GM04504 (cell line): Measurements from ENCODE around the gene MRPL10.

Experiments used
- DNase-seq: peaks from one replicate; pipeline ENCODE4 v3.0.0-alpha.2; 2012; ENCODE audit warnings: low read depth

The MRPL10 gene

DNA sequence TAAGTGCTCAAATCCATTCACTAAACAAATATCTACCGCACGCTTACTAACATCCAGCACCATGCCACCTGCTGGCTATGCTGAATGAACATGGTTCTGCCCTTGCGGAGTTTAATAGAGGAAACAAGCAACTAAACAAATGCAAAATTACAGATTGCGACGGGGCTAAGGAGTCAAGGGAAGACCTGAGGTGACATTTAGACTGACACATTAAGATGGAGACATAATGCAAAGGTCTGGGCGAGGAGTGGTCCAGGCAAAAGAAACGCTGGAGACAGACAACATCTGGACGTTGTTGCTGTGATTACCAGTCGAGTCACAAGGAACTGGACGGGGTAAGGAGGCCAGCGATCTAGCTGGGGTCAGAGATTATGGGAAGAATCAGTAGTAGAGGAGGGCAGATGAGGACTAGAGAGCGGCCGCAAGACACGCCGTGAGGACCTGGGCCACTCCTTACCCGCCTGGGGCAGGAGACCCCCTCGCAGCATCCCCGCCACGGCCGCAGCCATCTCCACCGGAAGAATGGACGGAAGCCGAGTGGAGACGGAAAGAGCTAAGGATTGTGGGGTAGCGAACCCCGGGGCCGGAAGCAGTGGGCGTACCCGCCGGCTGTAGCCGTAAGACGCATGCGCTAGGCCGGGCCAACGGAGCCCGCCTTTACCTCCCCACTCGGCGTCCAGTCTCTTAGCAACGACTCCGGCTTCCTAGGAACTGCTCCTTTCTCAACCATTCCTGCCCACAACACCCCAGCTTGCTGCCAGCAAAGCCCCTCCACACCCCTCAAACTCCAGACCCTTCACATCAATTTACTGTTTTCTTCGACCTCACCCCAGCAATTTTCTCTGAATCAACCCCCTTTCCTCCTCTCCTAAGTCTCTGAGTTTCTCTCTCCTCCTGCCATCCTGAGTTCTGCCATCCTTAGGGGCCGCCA, at the start of gene MRPL10, which contains the start of gene LRRC46:
Gene MRPL10 (minus strand): TSS at position 539 of the 931 bp plus-strand sequence. CDS start 30 bp downstream, at position 509.
Gene LRRC46 (plus strand): TSS at position 668 of the 931 bp plus-strand sequence. CDS start 320 bp downstream, outside the sequence.
- DNase-seq, result peak; percentile 83

DNA sequence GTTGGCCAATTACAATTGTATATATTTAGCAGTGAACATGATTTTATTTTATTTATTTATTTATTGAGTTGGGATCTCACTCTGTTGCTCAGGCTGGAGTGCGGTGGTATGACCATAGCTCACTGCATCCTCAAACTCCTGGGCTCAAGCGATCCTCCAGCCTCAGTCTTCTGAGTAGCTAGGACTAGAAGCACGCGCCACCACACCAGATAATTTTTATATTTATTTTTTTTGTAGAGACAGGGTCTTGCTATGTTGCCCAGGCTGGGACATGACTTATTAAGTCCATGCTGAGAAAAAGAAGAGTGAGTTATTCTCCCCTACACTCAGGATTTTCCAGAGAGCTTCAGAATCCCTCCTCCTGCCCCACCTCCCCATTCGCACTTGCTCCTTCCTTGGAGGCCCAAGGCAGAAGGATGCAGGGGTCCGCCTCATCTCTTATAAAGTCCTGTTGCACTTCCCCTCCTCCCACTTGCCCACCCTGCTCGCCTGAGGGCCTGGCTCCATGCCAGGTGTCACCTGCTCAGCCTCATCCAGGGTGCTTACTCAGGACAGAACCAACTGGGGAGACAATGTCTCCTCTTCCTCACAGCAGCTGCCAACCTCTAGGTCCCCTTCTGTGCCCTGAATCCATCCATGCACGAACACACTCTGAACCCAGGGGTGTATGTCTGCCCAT, 48.6 kb upstream of the MRPL10 start:
- DNase-seq, result no peak

DNA sequence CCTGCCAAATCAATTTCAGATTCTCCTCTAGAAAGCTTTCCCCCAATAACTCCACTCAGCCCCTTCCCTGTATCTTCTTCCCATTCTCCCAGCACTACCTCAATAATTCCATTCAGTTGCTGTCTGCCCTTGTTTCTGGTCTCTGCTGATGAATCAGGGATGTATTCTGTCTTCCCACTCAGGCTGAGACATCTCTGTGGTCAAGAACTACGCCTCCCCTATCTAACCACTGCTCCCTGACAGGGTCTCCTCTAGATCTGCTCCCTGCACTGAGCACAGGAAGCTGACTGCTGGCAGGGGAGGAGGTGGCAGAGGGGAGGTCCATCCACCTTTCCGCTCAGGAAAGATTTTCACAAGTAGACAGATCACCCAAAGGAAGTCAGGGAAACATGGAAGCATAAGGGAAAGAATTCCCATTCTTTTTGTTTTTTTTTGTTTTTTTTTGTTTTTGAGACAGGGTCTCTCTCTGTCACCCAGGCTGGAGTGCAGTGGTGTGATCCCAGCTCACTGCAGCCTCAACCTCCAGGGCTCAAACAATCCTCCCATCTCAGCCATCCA, 47.8 kb upstream of the MRPL10 start:
- DNase-seq, result no peak

- no peak for DNase-seq
Measured at GRCh38 chr17:47878203-47879027, 47.1 kb upstream of the MRPL10 start.

- DNase-seq, result no peak
Measured at GRCh38 chr17:47877368-47878034, 46.2 kb upstream of the MRPL10 start.

- no peak for DNase-seq
Measured at GRCh38 chr17:47875011-47875985, 44.0 kb upstream of the MRPL10 start.

DNA sequence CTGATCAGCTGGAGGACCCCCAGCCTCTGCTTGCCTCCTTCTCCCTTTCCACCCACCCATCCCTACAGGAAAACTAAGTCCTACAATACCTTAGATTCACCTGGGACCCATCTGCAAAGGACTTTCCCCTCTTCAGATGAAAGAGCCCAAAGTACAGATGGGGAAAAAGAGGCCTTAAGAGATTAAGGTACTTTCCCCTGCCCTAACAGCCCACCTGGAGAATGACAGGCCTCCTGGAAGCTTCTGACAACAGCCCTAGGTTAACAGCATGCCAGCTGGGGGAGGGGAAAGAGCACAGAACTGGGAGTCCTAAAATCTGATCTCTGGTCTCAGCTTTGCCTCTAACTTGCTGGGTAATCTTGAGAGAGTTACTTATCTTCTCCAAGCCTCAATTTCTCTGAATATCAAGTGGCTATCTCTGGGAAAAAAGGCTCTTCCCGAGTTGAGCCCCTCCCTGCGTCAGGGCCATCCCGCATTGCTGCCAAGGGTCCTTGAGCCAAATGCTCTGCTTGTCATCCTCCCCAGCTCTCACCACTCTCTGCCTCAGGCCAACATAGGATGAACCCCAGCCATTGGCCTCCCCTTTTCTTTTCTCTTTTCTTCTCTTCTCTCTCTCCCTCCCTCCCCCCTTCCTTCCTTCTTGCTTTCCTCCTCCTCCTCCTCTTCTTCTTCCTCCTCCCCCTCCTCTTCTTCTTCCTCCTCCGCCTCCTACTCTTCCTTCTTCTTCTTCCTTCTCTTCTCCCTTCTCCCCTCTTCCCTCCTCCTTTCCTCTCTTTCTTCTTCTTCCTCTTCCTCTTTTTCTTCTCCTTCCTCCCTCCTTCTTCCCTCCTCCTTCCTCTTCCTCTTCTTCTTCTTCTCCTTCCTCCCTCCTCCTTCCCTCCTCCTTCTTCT, 42.1 kb upstream of the MRPL10 start:
- no peak for DNase-seq

- no peak for DNase-seq
Measured at GRCh38 chr17:47872651-47873161, 41.4 kb upstream of the MRPL10 start.

DNA sequence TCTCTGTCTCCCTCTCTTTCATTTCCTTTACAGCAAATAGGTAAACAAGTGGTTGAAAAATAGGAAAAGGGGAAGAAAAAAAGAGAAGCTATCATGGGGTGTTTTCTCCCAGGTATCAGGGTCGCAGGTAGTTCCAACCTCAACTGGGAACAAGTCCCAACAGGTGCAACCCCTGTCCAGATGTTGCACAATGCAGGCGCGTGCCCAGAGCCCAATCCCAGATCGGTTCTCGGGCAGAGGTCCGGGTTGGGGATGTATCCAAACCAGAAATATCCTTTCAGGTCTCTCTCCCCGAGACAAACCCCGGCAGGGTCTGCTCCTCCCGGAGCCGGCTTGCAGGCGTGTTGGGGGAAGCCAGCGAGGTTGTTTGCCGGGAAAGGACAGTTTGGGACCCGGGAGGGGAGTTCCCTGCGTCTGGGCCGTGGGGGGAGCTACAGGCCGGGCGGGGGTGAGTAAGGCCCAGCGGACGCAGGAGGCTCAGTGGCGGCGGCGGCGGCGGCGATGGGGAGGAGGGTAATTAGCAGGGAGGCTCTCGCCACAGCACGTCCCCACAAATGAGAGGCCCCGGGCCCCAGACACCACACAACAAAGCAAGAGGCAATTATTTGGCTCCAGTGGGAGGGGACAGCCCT, 40.8 kb upstream of the MRPL10 start:
- DNase-seq, result no peak

DNA sequence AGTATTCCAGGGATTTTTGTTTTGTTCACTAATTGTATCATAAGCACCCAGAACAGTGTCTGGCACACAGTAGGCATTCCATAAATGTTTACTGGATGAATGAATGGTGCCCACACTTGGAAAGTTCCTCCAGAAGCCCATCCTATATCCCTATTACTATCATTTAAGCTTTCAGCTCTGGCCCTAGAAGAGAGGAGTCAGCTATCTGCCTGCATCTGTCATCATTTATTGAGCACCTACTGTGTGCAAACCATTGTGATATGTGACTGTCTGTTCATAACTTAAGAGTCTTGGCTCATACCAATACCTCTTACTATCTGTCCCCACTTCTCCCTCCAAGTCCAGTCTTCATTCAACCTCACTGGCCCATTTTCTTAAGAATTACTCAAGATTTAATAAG, 39.7 kb upstream of the MRPL10 start:
- no peak for DNase-seq

DNA sequence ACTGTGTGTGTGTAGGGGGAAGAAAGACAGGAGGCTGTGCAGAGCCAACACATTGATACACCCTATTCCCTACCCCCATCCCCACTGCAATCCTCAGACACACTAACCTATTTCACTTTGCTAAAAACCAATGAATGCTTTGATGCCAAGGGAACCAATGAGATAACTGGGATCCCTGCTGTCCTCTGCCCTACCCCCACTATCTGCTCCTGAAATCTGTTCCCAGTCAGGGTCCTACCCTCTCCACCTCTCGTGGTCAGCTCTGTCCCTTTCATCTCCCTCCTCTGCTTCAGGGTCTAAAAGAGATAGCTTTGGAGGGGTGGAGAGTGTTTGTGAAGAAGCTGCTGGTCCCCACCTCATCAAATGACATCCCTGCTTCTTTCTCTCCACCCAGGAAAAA, 38.7 kb upstream of the MRPL10 start:
- no peak for DNase-seq

DNA sequence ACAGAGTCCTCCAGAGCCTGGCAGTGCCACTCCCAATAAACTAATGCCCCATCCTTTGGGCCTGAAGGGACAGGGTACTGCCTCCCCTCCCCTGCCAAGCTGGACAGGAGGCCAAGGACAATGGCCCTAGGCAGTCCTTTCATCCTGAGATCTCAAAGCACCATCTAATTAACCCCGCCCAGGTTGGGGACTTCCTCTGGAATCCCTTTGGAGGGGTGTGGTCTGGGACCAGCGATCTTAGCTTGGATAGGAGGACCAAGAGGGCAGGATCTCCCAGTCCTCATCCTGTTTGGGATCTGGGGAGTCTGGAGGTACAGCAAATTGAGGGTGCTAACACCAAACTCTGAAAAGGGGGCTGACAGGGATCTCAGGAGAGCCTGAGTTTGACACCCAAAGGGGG, 37.8 kb upstream of the MRPL10 start:
- no peak for DNase-seq

DNA sequence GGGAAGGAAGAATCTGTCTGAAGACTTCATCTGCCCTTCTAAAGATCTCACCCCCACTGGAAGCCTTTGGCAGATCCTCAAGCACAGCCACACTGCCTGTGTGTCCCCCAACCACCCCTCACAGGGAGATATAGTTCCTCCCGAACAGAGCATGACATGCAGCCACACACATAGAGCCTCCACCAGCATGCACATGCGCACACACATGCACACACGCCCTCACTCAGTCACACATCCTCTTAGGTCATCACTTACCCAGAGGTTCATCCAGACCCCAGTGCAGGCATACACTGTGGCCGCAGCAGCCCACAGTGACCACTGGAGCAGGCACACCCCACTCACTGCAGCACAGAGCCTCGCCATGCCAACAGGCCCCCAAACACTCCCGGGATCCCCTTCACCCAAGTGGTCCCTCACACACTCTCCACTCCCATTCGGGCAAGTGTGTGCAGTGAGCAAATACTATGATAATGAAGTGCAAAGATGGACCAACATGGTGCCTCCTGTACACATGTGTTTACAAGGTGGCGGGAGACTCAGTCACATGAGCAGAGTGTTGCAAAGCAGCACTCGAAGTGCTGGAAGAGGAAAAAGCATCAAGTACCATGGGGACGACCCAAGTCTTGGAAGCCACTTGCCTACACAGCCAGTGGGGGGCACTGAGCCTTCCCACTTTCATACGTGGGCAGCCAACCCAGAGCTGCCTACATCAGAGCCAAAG, 36.6 kb upstream of the MRPL10 start:
- DNase-seq, result no peak

GRCh38 chr17:47866941-47867340, 35.6 kb upstream of the MRPL10 start:
- DNase-seq, result no peak

- peak; percentile 25 for DNase-seq
Measured at GRCh38 chr17:47864791-47865216, 33.5 kb upstream of the MRPL10 start.

GRCh38 chr17:47862621-47863440, 31.5 kb upstream of the MRPL10 start:
- peak; percentile 47 for DNase-seq

DNA sequence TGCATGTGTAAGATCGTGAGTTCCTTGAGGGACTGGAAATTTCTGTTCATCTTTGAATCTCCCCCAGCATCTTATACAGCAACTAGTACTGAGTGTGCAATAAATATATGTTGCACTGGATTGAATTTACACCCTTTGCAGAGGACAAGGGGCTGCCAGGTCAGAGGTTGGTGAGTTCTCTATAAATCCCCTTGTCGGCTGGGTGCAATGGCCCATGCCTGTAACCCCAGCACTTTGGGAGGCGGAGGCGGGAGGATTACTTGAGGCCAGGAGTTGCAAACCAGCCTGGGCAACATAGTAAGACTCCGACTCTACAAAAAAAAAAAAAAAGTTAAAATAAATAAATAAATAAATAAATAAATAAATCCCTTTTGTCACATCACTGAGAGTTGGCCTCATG, 29.0 kb upstream of the MRPL10 start:
- no peak for DNase-seq
